Small intestine (tissue), 7 donors: ENCODE data around the gene EEF1AKMT1. TPM values are rescaled to one million over a fixed set of nuclear protein-coding genes. Genes with fewer than 3 reads are reported as not detected.

Experiments used
- DNase-seq, 2 donors: peaks; one replicate each; pipeline versions ENCODE4 v3.0.0 to v3.0.0-alpha.2; 2013
- FAIRE-seq: peaks from 2 replicates; lab custom pipeline; 2012; peaks lifted over from hg19 to GRCh38; lab: Jason Lieb, UNC
- H3K27ac ChIP-seq, 3 donors: one replicate each; pipeline ENCODE4 v1.5.1; 2013; ENCODE audit warnings: low read length in 2 of 3, mild to moderate bottlenecking in 2 of 3, control low read depth in 1 of 3, inconsistent platforms in 1 of 3, low read depth in 1 of 3, moderate library complexity in 1 of 3
- H3K27me3 ChIP-seq, 3 donors: one replicate each; pipeline ENCODE4 v1.6.1; 2013; ENCODE audit warnings: low read length in 3 of 3, inconsistent platforms in 1 of 3; ENCODE audit not compliant: control insufficient read depth in 3 of 3, insufficient read depth in 3 of 3
- H3K36me3 ChIP-seq, 3 donors: one replicate each; pipeline ENCODE4 v1.6.1; 2013; ENCODE audit warnings: low read length in 3 of 3, inconsistent platforms in 1 of 3, low read depth in 1 of 3, mild to moderate bottlenecking in 1 of 3, moderate library complexity in 1 of 3; ENCODE audit not compliant: control insufficient read depth in 3 of 3, insufficient read depth in 2 of 3
- H3K4me1 ChIP-seq, 3 donors: one replicate each; pipeline ENCODE4 v1.6.1; 2013; ENCODE audit warnings: low read length in 2 of 3, inconsistent platforms in 1 of 3, low read depth in 1 of 3, mild to moderate bottlenecking in 1 of 3, moderate library complexity in 1 of 3; ENCODE audit not compliant: control insufficient read depth in 3 of 3, insufficient read depth in 2 of 3
- H3K4me3 ChIP-seq, 3 donors: one replicate each; pipeline ENCODE4 v1.5.1; 2013; ENCODE audit warnings: low read length in 3 of 3, control low read depth in 1 of 3, inconsistent platforms in 1 of 3, low read depth in 1 of 3, mild to moderate bottlenecking in 1 of 3, moderate library complexity in 1 of 3
- H3K9me3 ChIP-seq, 2 donors: one replicate each; pipeline ENCODE4 v1.6.1; 2013; ENCODE audit warnings: low read depth in 1 of 2, low read length in 1 of 2; ENCODE audit not compliant: control insufficient read depth in 2 of 2, insufficient read depth in 1 of 2
- WGBS, 3 donors: extraction: QIAGEN DNeasy Blood & Tissue Kit; methylation state at CpG; one replicate each; pipeline ENCODE4 v1.1.7; 2013; 5-methylcytosine and 5-hydroxymethylcytosine counted together
- polyA plus RNA-seq, 4 donors: library from polyadenylated mRNA; stranded (reverse) in 3 of 4; unstranded in 1 of 4; fragments of 200-250 nt in 3 of 4; fragments of 120-200 nt in 1 of 4; gene quantifications; one replicate each; pipeline versions ENCODE4 v1.2.1 to v1.2.3, GENCODE V29; 2013
- donor health status: healthy with polysubstance abuse.
- donor health status: control.
- donor health status: control.
- donor health status: Bipolar disorder and iron deficiency.
- donor health status: healthy.

EEF1AKMT1 gene
- polyA plus RNA-seq, 4 donors, result 2.5 to 10.5 (median 6.1) TPM

GRCh38 chr13:20810808-20811207 lies 37.0 kb upstream of the EEF1AKMT1 start:
- no peak overlapping the region for H3K27ac ChIP-seq
- peaks cover 4 to 6% (median 4%) of the 10 kb centered on the region in 3 donors for H3K36me3 ChIP-seq
- peaks cover 0 to 4% (median 4%) of the 10 kb centered on the region in 3 donors for H3K4me1 ChIP-seq
- H3K27me3 ChIP-seq, result no peaks in the 10 kb centered on the region
- no peak overlapping the region for H3K4me3 ChIP-seq
- FAIRE-seq, result no peak
- H3K9me3 ChIP-seq, result no peaks in the 10 kb centered on the region
- WGBS, 3 donors, result 84 to 96% (median 94%) methylated on average over 2 of the region's 2 CpGs
- no peak for DNase-seq

- H3K9me3 ChIP-seq, result no peaks in the 10 kb centered on the region
- H3K27ac ChIP-seq, result no peak overlapping the region
- FAIRE-seq (no peak), DNase-seq (no peak)
- H3K36me3 ChIP-seq, result peaks cover 4 to 9% (median 6%) of the 10 kb centered on the region in 3 donors
- H3K4me3 ChIP-seq, result no peak overlapping the region
- peaks cover 0 to 2% (median 0%) of the 10 kb centered on the region in 3 donors for H3K4me1 ChIP-seq
- 93 to 97% (median 97%) methylated on average over 4 of the region's 4 CpGs for WGBS, 3 donors
- H3K27me3 ChIP-seq, result no peaks in the 10 kb centered on the region
These were observed 35.1 kb upstream of the EEF1AKMT1 start for GRCh38 chr13:20808874-20809273.

- H3K36me3 ChIP-seq, result peaks cover 2 to 10% (median 3%) of the 10 kb centered on the region in 3 donors
- H3K4me1 ChIP-seq, result no peaks in the 10 kb centered on the region
- FAIRE-seq (no peak), DNase-seq (no peak)
- no peak overlapping the region for H3K27ac ChIP-seq
- H3K4me3 ChIP-seq, result no peak overlapping the region
- no peaks in the 10 kb centered on the region for H3K27me3 ChIP-seq
- 89 to 96% (median 94%) methylated on average over 3 of the region's 3 CpGs for WGBS, 3 donors
- no peaks in the 10 kb centered on the region for H3K9me3 ChIP-seq
These were observed 29.6 kb upstream of the EEF1AKMT1 start for GRCh38 chr13:20803180-20803965.

GRCh38 chr13:20801707-20802106 lies 27.9 kb upstream of the EEF1AKMT1 start:
- Histone ChIP-seq H3K9me3 (no peaks in the 10 kb centered on the region), H3K27me3 (no peaks in the 10 kb centered on the region), H3K36me3 (peaks cover 0 to 18% (median 3%) of the 10 kb centered on the region in 3 donors), H3K4me1 (no peaks in the 10 kb centered on the region), H3K4me3 (no peak overlapping the region), H3K27ac (no peak overlapping the region)
- DNase-seq (no peak), FAIRE-seq (no peak)
- WGBS, 3 donors, result 52 to 55% (median 53%) methylated on average over 2 of the region's 2 CpGs

- no peaks in the 10 kb centered on the region for H3K27me3 ChIP-seq
- 85 to 89% (median 86%) methylated on average over 6 of the region's 6 CpGs for WGBS, 3 donors
- DNase-seq (no peak), FAIRE-seq (no peak)
- no peak overlapping the region for H3K27ac ChIP-seq
- H3K4me3 ChIP-seq, result no peak overlapping the region
- peaks cover 2 to 17% (median 8%) of the 10 kb centered on the region in 3 donors for H3K36me3 ChIP-seq
- H3K9me3 ChIP-seq, result no peaks in the 10 kb centered on the region
- no peaks in the 10 kb centered on the region for H3K4me1 ChIP-seq
These were observed 26.1 kb upstream of the EEF1AKMT1 start for GRCh38 chr13:20799726-20800416.

GRCh38 chr13:20798027-20798426 lies 24.3 kb upstream of the EEF1AKMT1 start:
- Histone ChIP-seq H3K4me3 (no peak overlapping the region), H3K27ac (no peak overlapping the region), H3K27me3 (no peaks in the 10 kb centered on the region), H3K9me3 (no peaks in the 10 kb centered on the region), H3K36me3 (peaks cover 2 to 16% (median 8%) of the 10 kb centered on the region in 3 donors), H3K4me1 (no peaks in the 10 kb centered on the region)
- DNase-seq (no peak), FAIRE-seq (no peak)
- 89 to 96% (median 94%) methylated on average over 4 of the region's 4 CpGs for WGBS, 3 donors

GRCh38 chr13:20796791-20797508 lies 23.2 kb upstream of the EEF1AKMT1 start:
- Histone ChIP-seq H3K36me3 (peaks cover 2 to 20% (median 8%) of the 10 kb centered on the region in 3 donors), H3K27me3 (no peaks in the 10 kb centered on the region), H3K4me1 (no peaks in the 10 kb centered on the region), H3K27ac (no peak overlapping the region), H3K4me3 (no peak overlapping the region), H3K9me3 (no peaks in the 10 kb centered on the region)
- FAIRE-seq, result no peak
- DNase-seq, result no peak
- 63 to 84% (median 74%) methylated on average over 5 of the region's 5 CpGs for WGBS, 3 donors

- Histone ChIP-seq H3K27ac (no peak overlapping the region), H3K9me3 (no peaks in the 10 kb centered on the region), H3K36me3 (peaks cover 2 to 24% (median 3%) of the 10 kb centered on the region in 3 donors), H3K4me3 (no peak overlapping the region), H3K27me3 (no peaks in the 10 kb centered on the region), H3K4me1 (no peaks in the 10 kb centered on the region)
- 96 to 98% (median 97%) methylated on average over 7 of the region's 7 CpGs for WGBS, 3 donors
- FAIRE-seq (no peak), DNase-seq (no peak)
These were observed 15.9 kb upstream of the EEF1AKMT1 start for GRCh38 chr13:20789665-20790064.
